Panc1 (cell line): ENCODE results near the gene HGF. TPM values are rescaled to one million over a fixed set of nuclear protein-coding genes. Genes with fewer than 3 reads are reported as not detected.

ENCODE experiments used
- ATAC-seq: fragments of 200-7000 bp; cut with Tn5 transposase; 2 replicates; pipeline ENCODE4 v1.9.1; 2020; ENCODE audit warnings: mild to moderate bottlenecking, moderate library complexity
- BruUV-seq: library from RNA; stranded (reverse); fragments of 400-500 nt; replicated peaks from 2 replicates; lab custom pipeline; 2021; lab: Mats Ljungman, UMichigan
- CTCF ChIA-PET: fragments of 300-600 bp; sonication (Branson Sonifier 250); formaldehyde crosslinking; loops from one replicate; lab custom pipeline; 2022; ENCODE audit warnings: antibody characterized with exemption; lab: Charles Lee
- POLR2A ChIA-PET: fragments of 300-600 bp; sonication (Branson Sonifier 250); formaldehyde crosslinking; loops from one replicate; lab custom pipeline; 2022; ENCODE audit warnings: antibody characterized with exemption; lab: Charles Lee
- DNase-seq: peaks from one replicate; pipeline ENCODE4 v3.0.0-alpha.2; 2010; ENCODE audit warnings: low read depth, low spot score
- H3K27ac ChIP-seq: 2 replicates; pipeline ENCODE4 v1.5.1; 2011; ENCODE audit warnings: mild to moderate bottlenecking, low read length, inconsistent platforms
- H3K27me3 ChIP-seq: fragments of 200-500 bp; sonication (Bioruptor generic); 2 replicates; pipeline ENCODE4 v1.6.0; 2014; ENCODE audit warnings: low read length, inconsistent platforms; ENCODE audit not compliant: control insufficient read depth, insufficient read depth
- H3K36me3 ChIP-seq: fragments of 200-500 bp; sonication (Bioruptor generic); 2 replicates; pipeline ENCODE4 v1.5.1; 2014; ENCODE audit warnings: inconsistent platforms, mild to moderate bottlenecking, low read length, moderate library complexity; ENCODE audit not compliant: control insufficient read depth, insufficient read depth
- H3K4me1 ChIP-seq: 2 replicates; pipeline ENCODE4 v1.5.1; 2011; ENCODE audit warnings: inconsistent platforms, mild to moderate bottlenecking, low read length, moderate library complexity; ENCODE audit not compliant: control insufficient read depth, insufficient read depth
- H3K4me3 ChIP-seq, 2 experiments: 2 replicates each; pipeline ENCODE4 v1.5.1; 2011 to 2012; ENCODE audit warnings: low read depth in 2 of 2, low read length in 2 of 2, mild to moderate bottlenecking in 2 of 2, inconsistent platforms in 1 of 2, moderate library complexity in 1 of 2
- H3K9me3 ChIP-seq: fragments of 200-500 bp; sonication (Bioruptor generic); 2 replicates; pipeline ENCODE4 v1.5.1; 2014; ENCODE audit warnings: low read depth, mild to moderate bottlenecking, inconsistent platforms, low read length, moderate library complexity; ENCODE audit not compliant: control insufficient read depth, insufficient read depth
- CTCF ChIP-seq: fragments of 450-650 bp; IDR thresholded peaks from 2 replicates; pipeline ENCODE4 v1.5.1; 2017; ENCODE audit warnings: mild to moderate bottlenecking
- POLR2AphosphoS5 ChIP-seq: IDR thresholded peaks from 2 replicates; pipeline ENCODE4 v1.6.1; 2012; ENCODE audit warnings: mild to moderate bottlenecking, low read depth, low read length, moderate library complexity
- REST ChIP-seq, 2 experiments: IDR thresholded peaks; 2 replicates each; pipeline ENCODE4 v1.6.1; 2011 to 2012; ENCODE audit warnings: low read depth in 2 of 2, control low read depth in 1 of 2, low read length in 1 of 2, mild to moderate bottlenecking in 1 of 2, moderate library complexity in 1 of 2; ENCODE audit not compliant: insufficient read depth in 1 of 2
- SIN3A ChIP-seq: IDR thresholded peaks from 2 replicates; pipeline ENCODE4 v1.6.1; 2012; ENCODE audit warnings: low read depth, mild to moderate bottlenecking, low read length, moderate library complexity, borderline replicate concordance; ENCODE audit not compliant: insufficient read depth
- TCF7L2 ChIP-seq: IDR thresholded peaks from 2 replicates; pipeline ENCODE4 v1.6.1; 2011; ENCODE audit warnings: mild to moderate bottlenecking, low read depth, low read length, inconsistent platforms
- in situ Hi-C: cut with HindIII; loops from 2 replicates; pipeline ENCODE4 v1.10.0; 2016; ENCODE audit warnings: low sequenced_read_pairs, low pct_unique_long_range_greater_than_20kb
- intact Hi-C: fragments of 100-400 bp; cut with micrococcal nuclease; formaldehyde crosslinking; loops from one replicate; pipeline ENCODE4 v1.10.0; 2022; ENCODE audit not compliant: unreplicated experiment
- total RNA-seq: library from RNA; stranded (reverse); gene quantifications from one replicate; pipeline ENCODE4 v1.2.1, GENCODE V29; 2021; ENCODE audit not compliant: unreplicated experiment

HGF gene
- total RNA-seq, 1 experiment from 2014 or later: 0.49 TPM

GRCh38 chr7:81680120-81680519 is 89.7 kb downstream of the HGF start:
- CTCF ChIA-PET: no interaction called here
- no peak overlapping the region for H3K27ac ChIP-seq

GRCh38 chr7:81676813-81677212 is 93.0 kb downstream of the HGF start:
- intact Hi-C loops: no loop called here
- ChIA-PET POLR2A (no interaction called here), CTCF (no interaction called here)
- Histone ChIP-seq H3K4me3 (no peak overlapping the region), H3K4me1 (no peaks in the 10 kb centered on the region), H3K36me3 (no peaks in the 10 kb centered on the region), H3K27ac (no peak overlapping the region), H3K27me3 (no peaks in the 10 kb centered on the region; the same call in 1 of the 2 replicates), H3K9me3 (no peaks in the 10 kb centered on the region)
- no TSS peak for BruUV-seq
- in situ Hi-C loops: no loop called here
- no peak for ATAC-seq
- TF ChIP-seq SIN3A: no peak
- TF ChIP-seq REST (IDR thresholded peaks at IDR 0.05; ENCODE audit: insufficient read depth in 1 of 2, low read depth in 2 of 2, low read length in 1 of 2): no peak
- TF ChIP-seq CTCF: no peak
- no peak for TF ChIP-seq TCF7L2
- no peak for TF ChIP-seq POLR2AphosphoS5
- DNase-seq: no peak

More at GRCh38 chr7:81680120-81680519, 89.7 kb downstream of the HGF start:
- H3K27me3 ChIP-seq: no peaks in the 10 kb centered on the region
- intact Hi-C loops (no loop called here), in situ Hi-C loops (no loop called here)
- H3K4me1 ChIP-seq: peaks cover 10% of the 10 kb centered on the region; the same call in 1 of the 2 replicates
- no peaks in the 10 kb centered on the region for H3K9me3 ChIP-seq
- TF ChIP-seq REST (IDR thresholded peaks at IDR 0.05; ENCODE audit: insufficient read depth in 1 of 2, low read depth in 2 of 2, low read length in 1 of 2): no peak
- TF ChIP-seq TCF7L2: no peak
- no peak for TF ChIP-seq SIN3A
- no peak for TF ChIP-seq POLR2AphosphoS5
- no peak for TF ChIP-seq CTCF
- no TSS peak for BruUV-seq
- DNase-seq (no peak), ATAC-seq (no peak)
- no peaks in the 10 kb centered on the region for H3K36me3 ChIP-seq
- POLR2A ChIA-PET: no interaction called here
- H3K4me3 ChIP-seq: no peak overlapping the region
